A549 (cell line): Measurements from ENCODE around the gene NTRK3. TPM values are rescaled to one million over a fixed set of nuclear protein-coding genes. Genes with fewer than 3 reads are reported as not detected.
A peak's percentile ranks its signal among the peaks of the same experiment; 100 is the strongest.

Experiments used
- ATAC-seq, 2 experiments: fragments of 200-7000 bp in 1 of 2; fragments of >200 bp in 1 of 2; cut with Nextera tagmentation in 1 of 2; cut with Tn5 transposase in 1 of 2; 3 replicates each; pipeline versions ENCODE4 v1.8.0 to v1.9.1; 2018 to 2020; ENCODE audit warnings: mild to moderate bottlenecking in 1 of 2, moderate library complexity in 1 of 2
- CTCF ChIA-PET: fragments of 300-600 bp; sonication (Branson Sonifier 250); formaldehyde crosslinking; extraction: SDS; loops from one replicate; lab custom pipeline; 2021; ENCODE audit warnings: antibody characterized with exemption, inconsistent platforms; lab: Yijun Ruan, JAX
- POLR2A ChIA-PET: fragments of 350-600 bp; formaldehyde crosslinking; extraction: SDS; loops from one replicate; lab custom pipeline; 2021; ENCODE audit warnings: antibody characterized with exemption, inconsistent platforms; lab: Yijun Ruan, JAX
- DNase-seq, 2 experiments: peaks; one replicate each; pipeline versions ENCODE4 v3.0.0 to v3.0.0-alpha.2; 2011 to 2016; ENCODE audit warnings: low read depth in 1 of 2, low spot score in 1 of 2
- FAIRE-seq: peaks from 2 replicates; lab custom pipeline; 2011; peaks lifted over from hg19 to GRCh38; lab: Jason Lieb, UNC
- H3K27ac ChIP-seq, 2 experiments: fragments of >200 bp; sonication (Bioruptor Twin); formaldehyde crosslinking; 3 replicates each; pipeline ENCODE4 v1.5.1; 2016 to 2017
- H3K4me1 ChIP-seq: fragments of >200 bp; sonication (Bioruptor Twin); formaldehyde crosslinking; 3 replicates; pipeline ENCODE4 v1.6.1; 2016
- H3K4me2 ChIP-seq: fragments of >200 bp; sonication (Bioruptor Twin); formaldehyde crosslinking; 3 replicates; pipeline ENCODE4 v1.6.1; 2016
- H3K4me3 ChIP-seq: fragments of >200 bp; sonication (Bioruptor Twin); formaldehyde crosslinking; 3 replicates; pipeline ENCODE4 v1.5.1; 2016
- H3K9me3 ChIP-seq: fragments of >200 bp; sonication (Bioruptor Twin); formaldehyde crosslinking; 3 replicates; pipeline ENCODE4 v1.6.1; 2016
- BHLHE40 ChIP-seq: IDR thresholded peaks from 2 replicates; pipeline ENCODE4 v1.6.1; 2012; ENCODE audit warnings: low read depth, low read length, inconsistent platforms
- CBX8 ChIP-seq: fragments of 200-600 bp; sonication (generic); IDR thresholded peaks from 2 replicates; pipeline ENCODE4 v1.6.1; 2016
- FOXS1 ChIP-seq: fragments of 250-450 bp; sonication (Bioruptor Pico); IDR thresholded peaks from 2 replicates; pipeline ENCODE4 v1.5.0; 2020; ENCODE audit warnings: mild to moderate bottlenecking, moderate library complexity
- GATA3 ChIP-seq: IDR thresholded peaks from 2 replicates; pipeline ENCODE4 v1.6.1; 2012; ENCODE audit warnings: borderline replicate concordance
- HDAC2 ChIP-seq: fragments of 200-600 bp; sonication (generic); IDR thresholded peaks from 2 replicates; pipeline ENCODE4 v1.6.1; 2016
- JUN ChIP-seq, 2 experiments: fragments of >200 bp; sonication (Bioruptor Twin); formaldehyde crosslinking; IDR thresholded peaks; 2 replicates in 1 of 2; 3 replicates in 1 of 2; pipeline ENCODE4 v1.6.1; 2016 to 2017
- MAFK ChIP-seq: fragments of 450-650 bp; IDR thresholded peaks from 2 replicates; pipeline ENCODE4 v1.6.1; 2014; ENCODE audit not compliant: partially characterized antibody
- MAZ ChIP-seq: fragments of 150-350 bp; IDR thresholded peaks from 2 replicates; pipeline ENCODE4 v1.6.1; 2014; ENCODE audit warnings: antibody characterized with exemption, low read depth, low read length, borderline replicate concordance
- MYC ChIP-seq: IDR thresholded peaks from 2 replicates; pipeline ENCODE4 v1.6.1; 2012; ENCODE audit warnings: mild to moderate bottlenecking, inconsistent platforms, low read length, improper control_type of control experiment, borderline replicate concordance
- NPAS2 ChIP-seq: fragments of 250-450 bp; sonication (Bioruptor Pico); IDR thresholded peaks from 2 replicates; pipeline ENCODE4 v1.8.0; 2022; ENCODE audit warnings: mild to moderate bottlenecking, moderate library complexity, borderline replicate concordance
- NR3C1 ChIP-seq: fragments of >200 bp; sonication (Bioruptor Twin); formaldehyde crosslinking; IDR thresholded peaks from 3 replicates; pipeline ENCODE4 v1.6.1; 2017
- PHF8 ChIP-seq: fragments of 200-600 bp; sonication (generic); IDR thresholded peaks from 2 replicates; pipeline ENCODE4 v1.6.1; 2016; ENCODE audit warnings: low read depth, mild to moderate bottlenecking, antibody characterized with exemption, moderate library complexity, borderline replicate concordance
- RCOR1 ChIP-seq: fragments of 150-350 bp; IDR thresholded peaks from 2 replicates; pipeline ENCODE4 v1.6.1; 2014; ENCODE audit warnings: antibody characterized with exemption, low read length, low read depth
- RNF2 ChIP-seq: fragments of 200-600 bp; sonication (generic); IDR thresholded peaks from 2 replicates; pipeline ENCODE4 v1.6.1; 2016; ENCODE audit warnings: low read depth, mild to moderate bottlenecking, antibody characterized with exemption, moderate library complexity, borderline replicate concordance
- ZC3H11A ChIP-seq: fragments of 450-650 bp; IDR thresholded peaks from 2 replicates; pipeline ENCODE4 v1.6.1; 2014; ENCODE audit warnings: antibody characterized with exemption, mild to moderate bottlenecking
- WGBS: methylation state at CpG from one replicate; pipeline ENCODE4 v1.1.6; 2017; ENCODE audit errors: missing lambda C conversion rate; 5-methylcytosine and 5-hydroxymethylcytosine counted together
- polyA plus RNA-seq, 4 experiments: library from polyadenylated mRNA; depleted of rRNA in 3 of 4; stranded (reverse); fragments of >200 nt; fragmentation: RNase III in 1 of 4; extraction: RNeasy Plus Mini Kit Qiagen cat#74134 plus additional on column Dnase treatment in 1 of 4; gene quantifications; 2 replicates in 3 of 4; 3 replicates in 1 of 4; pipeline ENCODE4 v1.2.3, GENCODE V29; 2011 to 2017
- TF ChIP-seq, protein P1 (sequence below): IDR thresholded peaks from 2 replicates; pipeline ENCODE4 v1.6.1; 2012; ENCODE audit warnings: low read depth, borderline replicate concordance
- TF ChIP-seq, protein P2 (sequence below): fragments of >200 bp; sonication (Bioruptor Twin); formaldehyde crosslinking; IDR thresholded peaks from 3 replicates; pipeline ENCODE4 v1.6.1; 2016
- TF ChIP-seq, protein P3 (sequence below): IDR thresholded peaks from 2 replicates; pipeline ENCODE4 v1.6.1; 2012
- TF ChIP-seq, protein P4 (sequence below): fragments of 200-600 bp; sonication (generic); IDR thresholded peaks from 2 replicates; pipeline ENCODE4 v1.6.1; 2016; ENCODE audit warnings: antibody characterized with exemption, mild to moderate bottlenecking, moderate library complexity
- TF ChIP-seq, protein P5 (sequence below): IDR thresholded peaks from 2 replicates; pipeline ENCODE4 v1.6.1; 2012
- TF ChIP-seq, protein P6 (sequence below): fragments of >200 bp; sonication (Bioruptor Twin); formaldehyde crosslinking; IDR thresholded peaks from 2 replicates; pipeline ENCODE4 v1.6.1; 2016
- TF ChIP-seq, protein P7 (sequence below): fragments of 450-650 bp; IDR thresholded peaks from 2 replicates; pipeline ENCODE4 v1.6.1; 2014; ENCODE audit warnings: antibody characterized with exemption
- TF ChIP-seq, protein P8 (sequence below): fragments of 250-450 bp; sonication (Bioruptor Pico); IDR thresholded peaks from 2 replicates; pipeline ENCODE4 v1.5.0; 2021; ENCODE audit warnings: mild to moderate bottlenecking, moderate library complexity, borderline replicate concordance

NTRK3 gene
- polyA plus RNA-seq, 2 of the 4 experiments (the other 2 are of a cell fraction), result 55.0 to 55.2 TPM

DNA sequence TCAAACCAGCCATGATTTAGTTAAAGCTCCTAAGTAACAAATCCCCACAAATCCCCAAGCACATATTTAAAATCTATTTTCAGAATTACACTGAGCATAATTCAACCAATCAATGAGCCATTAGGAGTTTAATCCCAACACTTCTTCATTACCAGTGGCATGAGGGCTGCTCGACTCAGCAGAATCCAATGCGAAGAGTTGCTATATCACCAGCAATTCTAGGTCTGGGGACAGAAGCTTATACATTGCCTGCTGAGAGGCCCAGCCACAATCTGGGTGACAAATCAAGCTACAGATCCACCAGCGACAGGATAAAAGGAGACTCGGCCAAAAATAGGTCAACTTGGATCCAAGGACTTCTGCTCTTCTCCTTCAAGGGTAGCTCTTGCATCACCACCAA lies 238.8 kb downstream of the NTRK3 start:
- CTCF ChIA-PET, result interaction anchor here (0.5 to 1.5 kb wide), 4 partner anchors 17 to 920 kb away, joined by 3 to 4 read pairs (median 3); no protein-coding TSS in a partner anchor
- DNase-seq, result no peak
- Histone ChIP-seq H3K4me1 (peaks cover 6% of the 10 kb centered on the region; the same call in 2 of the 3 replicates), H3K4me2 (no peak overlapping the region), H3K4me3 (no peak overlapping the region), H3K27ac (no peak overlapping the region), H3K9me3 (no peaks in the 10 kb centered on the region)
- no peak for FAIRE-seq
- ATAC-seq, result no peak
- TF ChIP-seq ZC3H11A, result no peak
- no peak for TF ChIP-seq RCOR1
- no peak for TF ChIP-seq PHF8
- TF ChIP-seq HDAC2, result no peak
- TF ChIP-seq MAZ, result no peak
- no peak for TF ChIP-seq NPAS2 (CRISPR knock-in tag)
- 25% methylated on average over 4 of the region's 4 CpGs for WGBS
- POLR2A ChIA-PET, result no interaction called here

DNA sequence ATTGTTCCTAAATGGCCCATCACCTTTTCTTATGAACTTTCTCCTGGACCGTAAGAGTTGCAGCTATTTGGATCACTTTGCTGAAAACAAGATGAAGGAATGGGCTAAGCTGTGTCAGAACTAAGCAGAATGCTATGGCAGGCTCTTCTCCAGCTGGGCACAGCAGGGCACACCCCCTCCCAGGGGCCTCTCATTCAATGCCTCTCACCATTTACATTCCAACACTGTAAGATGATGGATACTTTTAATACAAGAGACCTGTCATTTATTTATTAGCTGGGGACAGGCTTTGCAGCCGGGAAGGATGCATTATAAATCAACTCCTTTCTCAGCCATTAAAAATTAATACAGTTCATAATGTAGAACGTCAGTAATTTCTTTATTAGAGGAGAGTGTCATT lies 240.1 kb downstream of the NTRK3 start:
- Histone ChIP-seq H3K4me2 (no peak overlapping the region), H3K4me3 (no peak overlapping the region), H3K9me3 (no peaks in the 10 kb centered on the region), H3K27ac (no peak overlapping the region), H3K4me1 (no peaks in the 10 kb centered on the region)
- TF ChIP-seq CBX8 (no peak), RNF2 (no peak), NR3C1 (no peak), MYC (no peak), GATA3 (no peak), JUN (IDR thresholded peaks at IDR 0.05) (no peak), FOXS1 (CRISPR knock-in tag) (no peak)
- TF ChIP-seq, protein P1, sequence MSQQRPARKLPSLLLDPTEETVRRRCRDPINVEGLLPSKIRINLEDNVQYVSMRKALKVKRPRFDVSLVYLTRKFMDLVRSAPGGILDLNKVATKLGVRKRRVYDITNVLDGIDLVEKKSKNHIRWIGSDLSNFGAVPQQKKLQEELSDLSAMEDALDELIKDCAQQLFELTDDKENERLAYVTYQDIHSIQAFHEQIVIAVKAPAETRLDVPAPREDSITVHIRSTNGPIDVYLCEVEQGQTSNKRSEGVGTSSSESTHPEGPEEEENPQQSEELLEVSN, result no peak
- TF ChIP-seq, protein P2, sequence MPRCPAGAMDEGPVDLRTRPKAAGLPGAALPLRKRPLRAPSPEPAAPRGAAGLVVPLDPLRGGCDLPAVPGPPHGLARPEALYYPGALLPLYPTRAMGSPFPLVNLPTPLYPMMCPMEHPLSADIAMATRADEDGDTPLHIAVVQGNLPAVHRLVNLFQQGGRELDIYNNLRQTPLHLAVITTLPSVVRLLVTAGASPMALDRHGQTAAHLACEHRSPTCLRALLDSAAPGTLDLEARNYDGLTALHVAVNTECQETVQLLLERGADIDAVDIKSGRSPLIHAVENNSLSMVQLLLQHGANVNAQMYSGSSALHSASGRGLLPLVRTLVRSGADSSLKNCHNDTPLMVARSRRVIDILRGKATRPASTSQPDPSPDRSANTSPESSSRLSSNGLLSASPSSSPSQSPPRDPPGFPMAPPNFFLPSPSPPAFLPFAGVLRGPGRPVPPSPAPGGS, result no peak
- no peak for DNase-seq
- FAIRE-seq, result no peak
- CTCF ChIA-PET, result interaction anchor here (1.1 to 1.4 kb wide), 2 partner anchors 39 to 55 kb away, joined by 3 to 4 read pairs; no protein-coding TSS in a partner anchor
- no peak for ATAC-seq
- POLR2A ChIA-PET, result no interaction called here
- WGBS, result 31% methylated on average over 3 of the region's 3 CpGs

DNA sequence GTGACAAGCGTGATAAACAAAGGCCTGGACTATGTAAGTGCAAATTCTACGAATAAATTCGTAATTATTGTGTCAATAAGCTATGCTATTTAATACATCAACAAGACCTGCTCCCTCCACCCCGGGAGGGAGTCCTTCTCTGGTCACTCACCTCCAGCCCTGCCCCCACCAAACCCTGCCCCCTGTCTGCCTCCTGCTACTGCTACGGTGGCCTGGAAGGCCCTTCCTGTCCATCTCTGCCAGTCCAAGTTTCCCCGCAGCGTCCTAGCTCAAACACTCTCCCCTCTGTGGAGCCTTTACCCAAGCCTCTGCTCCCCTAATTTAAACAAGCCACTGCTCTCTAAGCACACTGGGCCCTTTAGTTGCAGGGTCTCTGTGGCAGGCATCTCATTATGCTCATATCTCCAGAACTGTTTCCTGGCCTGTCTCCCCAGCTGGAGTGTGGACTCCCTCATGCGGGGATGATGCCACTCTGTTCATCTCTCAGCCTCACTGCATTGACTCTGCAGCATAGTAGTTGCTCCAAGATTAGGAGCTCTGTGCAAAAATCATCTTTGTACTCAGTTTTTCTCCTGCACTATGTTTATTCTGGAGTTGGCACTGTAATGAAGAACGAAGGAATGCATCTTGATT lies 241.2 kb downstream of the NTRK3 start:
- TF ChIP-seq, protein P3, sequence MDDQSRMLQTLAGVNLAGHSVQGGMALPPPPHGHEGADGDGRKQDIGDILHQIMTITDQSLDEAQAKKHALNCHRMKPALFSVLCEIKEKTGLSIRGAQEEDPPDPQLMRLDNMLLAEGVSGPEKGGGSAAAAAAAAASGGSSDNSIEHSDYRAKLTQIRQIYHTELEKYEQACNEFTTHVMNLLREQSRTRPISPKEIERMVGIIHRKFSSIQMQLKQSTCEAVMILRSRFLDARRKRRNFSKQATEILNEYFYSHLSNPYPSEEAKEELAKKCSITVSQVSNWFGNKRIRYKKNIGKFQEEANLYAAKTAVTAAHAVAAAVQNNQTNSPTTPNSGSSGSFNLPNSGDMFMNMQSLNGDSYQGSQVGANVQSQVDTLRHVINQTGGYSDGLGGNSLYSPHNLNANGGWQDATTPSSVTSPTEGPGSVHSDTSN, result no peak
- TF ChIP-seq, protein P4, sequence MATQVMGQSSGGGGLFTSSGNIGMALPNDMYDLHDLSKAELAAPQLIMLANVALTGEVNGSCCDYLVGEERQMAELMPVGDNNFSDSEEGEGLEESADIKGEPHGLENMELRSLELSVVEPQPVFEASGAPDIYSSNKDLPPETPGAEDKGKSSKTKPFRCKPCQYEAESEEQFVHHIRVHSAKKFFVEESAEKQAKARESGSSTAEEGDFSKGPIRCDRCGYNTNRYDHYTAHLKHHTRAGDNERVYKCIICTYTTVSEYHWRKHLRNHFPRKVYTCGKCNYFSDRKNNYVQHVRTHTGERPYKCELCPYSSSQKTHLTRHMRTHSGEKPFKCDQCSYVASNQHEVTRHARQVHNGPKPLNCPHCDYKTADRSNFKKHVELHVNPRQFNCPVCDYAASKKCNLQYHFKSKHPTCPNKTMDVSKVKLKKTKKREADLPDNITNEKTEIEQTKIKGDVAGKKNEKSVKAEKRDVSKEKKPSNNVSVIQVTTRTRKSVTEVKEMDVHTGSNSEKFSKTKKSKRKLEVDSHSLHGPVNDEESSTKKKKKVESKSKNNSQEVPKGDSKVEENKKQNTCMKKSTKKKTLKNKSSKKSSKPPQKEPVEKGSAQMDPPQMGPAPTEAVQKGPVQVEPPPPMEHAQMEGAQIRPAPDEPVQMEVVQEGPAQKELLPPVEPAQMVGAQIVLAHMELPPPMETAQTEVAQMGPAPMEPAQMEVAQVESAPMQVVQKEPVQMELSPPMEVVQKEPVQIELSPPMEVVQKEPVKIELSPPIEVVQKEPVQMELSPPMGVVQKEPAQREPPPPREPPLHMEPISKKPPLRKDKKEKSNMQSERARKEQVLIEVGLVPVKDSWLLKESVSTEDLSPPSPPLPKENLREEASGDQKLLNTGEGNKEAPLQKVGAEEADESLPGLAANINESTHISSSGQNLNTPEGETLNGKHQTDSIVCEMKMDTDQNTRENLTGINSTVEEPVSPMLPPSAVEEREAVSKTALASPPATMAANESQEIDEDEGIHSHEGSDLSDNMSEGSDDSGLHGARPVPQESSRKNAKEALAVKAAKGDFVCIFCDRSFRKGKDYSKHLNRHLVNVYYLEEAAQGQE, result no peak
- TF ChIP-seq, protein P5, sequence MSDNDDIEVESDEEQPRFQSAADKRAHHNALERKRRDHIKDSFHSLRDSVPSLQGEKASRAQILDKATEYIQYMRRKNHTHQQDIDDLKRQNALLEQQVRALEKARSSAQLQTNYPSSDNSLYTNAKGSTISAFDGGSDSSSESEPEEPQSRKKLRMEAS, result no peak
- TF ChIP-seq BHLHE40, result no peak
- TF ChIP-seq, protein P6, sequence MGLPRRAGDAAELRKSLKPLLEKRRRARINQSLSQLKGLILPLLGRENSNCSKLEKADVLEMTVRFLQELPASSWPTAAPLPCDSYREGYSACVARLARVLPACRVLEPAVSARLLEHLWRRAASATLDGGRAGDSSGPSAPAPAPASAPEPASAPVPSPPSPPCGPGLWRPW, result no peak
- TF ChIP-seq, protein P7, sequence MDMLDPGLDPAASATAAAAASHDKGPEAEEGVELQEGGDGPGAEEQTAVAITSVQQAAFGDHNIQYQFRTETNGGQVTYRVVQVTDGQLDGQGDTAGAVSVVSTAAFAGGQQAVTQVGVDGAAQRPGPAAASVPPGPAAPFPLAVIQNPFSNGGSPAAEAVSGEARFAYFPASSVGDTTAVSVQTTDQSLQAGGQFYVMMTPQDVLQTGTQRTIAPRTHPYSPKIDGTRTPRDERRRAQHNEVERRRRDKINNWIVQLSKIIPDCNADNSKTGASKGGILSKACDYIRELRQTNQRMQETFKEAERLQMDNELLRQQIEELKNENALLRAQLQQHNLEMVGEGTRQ, result no peak
- TF ChIP-seq, protein P8, sequence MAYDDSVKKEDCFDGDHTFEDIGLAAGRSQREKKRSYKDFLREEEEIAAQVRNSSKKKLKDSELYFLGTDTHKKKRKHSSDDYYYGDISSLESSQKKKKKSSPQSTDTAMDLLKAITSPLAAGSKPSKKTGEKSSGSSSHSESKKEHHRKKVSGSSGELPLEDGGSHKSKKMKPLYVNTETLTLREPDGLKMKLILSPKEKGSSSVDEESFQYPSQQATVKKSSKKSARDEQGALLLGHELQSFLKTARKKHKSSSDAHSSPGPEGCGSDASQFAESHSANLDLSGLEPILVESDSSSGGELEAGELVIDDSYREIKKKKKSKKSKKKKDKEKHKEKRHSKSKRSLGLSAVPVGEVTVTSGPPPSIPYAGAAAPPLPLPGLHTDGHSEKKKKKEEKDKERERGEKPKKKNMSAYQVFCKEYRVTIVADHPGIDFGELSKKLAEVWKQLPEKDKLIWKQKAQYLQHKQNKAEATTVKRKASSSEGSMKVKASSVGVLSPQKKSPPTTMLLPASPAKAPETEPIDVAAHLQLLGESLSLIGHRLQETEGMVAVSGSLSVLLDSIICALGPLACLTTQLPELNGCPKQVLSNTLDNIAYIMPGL, result no peak
- TF ChIP-seq MAFK, result no peak
- POLR2A ChIA-PET, result no interaction called here
- DNase-seq (no peak), ATAC-seq (peak in 1 of 2 experiments; percentile 22; a peak in 1 of 6 replicates), FAIRE-seq (no peak)
- no peaks in the 10 kb centered on the region for H3K9me3 ChIP-seq
- CTCF ChIA-PET, result no interaction called here
- no peak overlapping the region for H3K27ac ChIP-seq
- H3K4me1 ChIP-seq, result no peaks in the 10 kb centered on the region
- H3K4me2 ChIP-seq, result no peak overlapping the region
- H3K4me3 ChIP-seq, result no peak overlapping the region
- 25% methylated on average over 9 of the region's 9 CpGs for WGBS
